Measurements from ENCODE around the gene TGFBI. TPM values are rescaled to one million over a fixed set of nuclear protein-coding genes. Genes with fewer than 3 reads are reported as not detected.

The TGFBI gene
- total and polyA plus RNA-seq, 9 of the 15 experiments (the other 6 are each of a cell fraction or from before 2014, with no cell fraction given), result 0.05 to 0.62 (median 0.08) TPM; not detected in 6

- H4K20me1 ChIP-seq (replicated peaks; ENCODE audit: control insufficient read depth, insufficient read depth, low read length), result no peaks in the 10 kb centered on the region; the same call in none of the 2 replicates
- no peaks in the 10 kb centered on the region for H3K36me3 ChIP-seq (ENCODE audit: control insufficient read depth, insufficient read depth, low read length)
- H3K9me1 ChIP-seq (ENCODE audit: control insufficient read depth, insufficient read depth, low read length), result no peaks in the 10 kb centered on the region
- POLR2A ChIA-PET, result interaction anchor here (0.9 kb wide), 1 partner anchor 12 kb away, joined by 3 read pairs; no protein-coding TSS in a partner anchor
- no peak overlapping the region for H3K9ac ChIP-seq (ENCODE audit: insufficient read depth in 1 of 2, low read depth in 2 of 2, low read length in 2 of 2)
- ATAC-seq (no peak), FAIRE-seq (no peak), DNase-seq (ENCODE audit: extremely low read depth in 1 of 4, low spot score in 3 of 4) (no peak)
- H2AFZ ChIP-seq (ENCODE audit: low read depth, low read length), result no peak overlapping the region
- peaks cover 12 to 40% of the 10 kb centered on the region in 2 experiments; a peak in 4 of 5 replicates for H3K27me3 ChIP-seq (ENCODE audit: control insufficient read depth in 2 of 2, insufficient read depth in 2 of 2, low read length in 2 of 2)
- 4% methylated on average over 6 of the region's 6 CpGs for WGBS (ENCODE audit: insufficient coverage, low coverage, missing lambda C conversion rate)
- no peak overlapping the region for H3K4me3 ChIP-seq
- CTCF ChIA-PET (ENCODE audit: low intra/inter-chr PET ratio), result interaction anchor here (0.6 to 1.7 kb wide), 4 partner anchors 117 to 232 kb away, joined by 3 to 14 read pairs (median 8); no protein-coding TSS in a partner anchor
- TF ChIP-seq ZBTB8A (IDR thresholded peaks at IDR 0.05; ENCODE audit: partially characterized antibody), result no peak
- TF ChIP-seq FOXK2 (conservative IDR thresholded peaks at IDR 0.05 in 1 of 2, IDR thresholded peaks at IDR 0.05 in 1 of 2; ENCODE audit: low read depth in 2 of 2), result no peak
- in situ Hi-C loops (cut with MboI), result loop anchor here (5.0 kb wide), 1 partner anchor 174 kb away; no protein-coding TSS in a partner anchor
- H3K27ac ChIP-seq (ENCODE audit: extremely low read depth, low read depth, low read length), result no peak overlapping the region
- no peaks in the 10 kb centered on the region for H3K9me3 ChIP-seq (replicated peaks; ENCODE audit: control insufficient read depth, insufficient read depth, low read depth, low read length)
- H3K4me1 ChIP-seq (replicated peaks in 1 of 2; ENCODE audit: control insufficient read depth in 2 of 2, insufficient read depth in 2 of 2, low read length in 2 of 2), result no peaks in the 10 kb centered on the region; a peak in 1 of 5 replicates
- H3K79me2 ChIP-seq (ENCODE audit: control insufficient read depth, insufficient read depth, low read length), result no peaks in the 10 kb centered on the region
- intact Hi-C loops (cut with micrococcal nuclease), result loop anchor here (1.0 kb wide), 3 partner anchors 84 to 174 kb away; no protein-coding TSS in a partner anchor
- BruUV-seq (replicated peaks), result no TSS peak
- H3K4me2 ChIP-seq (ENCODE audit: insufficient read depth, low read length), result no peak overlapping the region
Observed at GRCh38 chr5:136061630-136062365, 33.0 kb downstream of the TGFBI start.
